ENCODE results near the gene RANBP17. TPM values are rescaled to one million over a fixed set of nuclear protein-coding genes. Genes with fewer than 3 reads are reported as not detected.

Gene RANBP17
- total RNA-seq, 4 donors from 2014 or later = 0.61 to 9.3 (median 1.9) TPM

GRCh38 chr5:171271798-171272197 lies 410.0 kb downstream of the RANBP17 start:
- TF ChIP-seq POLR2A (IDR thresholded peaks at IDR 0.05) (no peak), CTCF (IDR thresholded peaks at IDR 0.05) (no peak)
- WGBS, 2 donors = 92 to 93% methylated on average over 3 of the region's 3 CpGs

GRCh38 chr5:171272996-171273970 lies 411.5 kb downstream of the RANBP17 start:
- intact Hi-C loops (cut with DNase I) = no loop called here
- Histone ChIP-seq H3K27me3 (no peaks in the 10 kb centered on the region), H3K4me1 (no peaks in the 10 kb centered on the region), H3K27ac (no peak overlapping the region), H3K9me3 (no peaks in the 10 kb centered on the region), H3K36me3 (no peaks in the 10 kb centered on the region), H3K4me3 (no peak overlapping the region)
- WGBS, 2 donors = 63 to 75% methylated on average over 2 of the region's 2 CpGs
- TF ChIP-seq CTCF (IDR thresholded peaks at IDR 0.05) = peak in 1 of 6 experiments; percentile 27
- TF ChIP-seq POLR2A (IDR thresholded peaks at IDR 0.05) = no peak
- DNase-seq = no peak

More at GRCh38 chr5:171271798-171272197, 410.0 kb downstream of the RANBP17 start:
- Histone ChIP-seq H3K4me3 (no peak overlapping the region), H3K27me3 (no peaks in the 10 kb centered on the region), H3K36me3 (no peaks in the 10 kb centered on the region), H3K9me3 (no peaks in the 10 kb centered on the region), H3K27ac (no peak overlapping the region), H3K4me1 (no peaks in the 10 kb centered on the region)
- no peak for DNase-seq
- intact Hi-C loops (cut with DNase I) = no loop called here

- TF ChIP-seq POLR2A (IDR thresholded peaks at IDR 0.05) (no peak), CTCF (IDR thresholded peaks at IDR 0.05) (no peak)
- no peaks in the 10 kb centered on the region for H3K9me3 ChIP-seq
- DNase-seq = no peak
- no peak overlapping the region for H3K27ac ChIP-seq
- H3K4me1 ChIP-seq = no peaks in the 10 kb centered on the region
- no peaks in the 10 kb centered on the region for H3K36me3 ChIP-seq
- peaks cover 0 to 4% (median 0%) of the 10 kb centered on the region in 4 donors for H3K27me3 ChIP-seq
- no peak overlapping the region for H3K4me3 ChIP-seq
- 56 to 69% methylated on average over 5 of the region's 5 CpGs for WGBS, 2 donors
- intact Hi-C loops (cut with DNase I) = no loop called here
Observed at GRCh38 chr5:171275841-171276544, 414.2 kb downstream of the RANBP17 start.

- intact Hi-C loops (cut with DNase I) = no loop called here
- H3K9me3 ChIP-seq = no peaks in the 10 kb centered on the region
- no peak overlapping the region for H3K27ac ChIP-seq
- no peak for TF ChIP-seq POLR2A (IDR thresholded peaks at IDR 0.05)
- no peak for TF ChIP-seq CTCF (IDR thresholded peaks at IDR 0.05)
- no peaks in the 10 kb centered on the region for H3K4me1 ChIP-seq
- no peak for DNase-seq
- no peak overlapping the region for H3K4me3 ChIP-seq
- H3K27me3 ChIP-seq = peaks cover 0 to 4% (median 0%) of the 10 kb centered on the region in 4 donors
- 79 to 82% methylated on average over 7 of the region's 7 CpGs for WGBS, 2 donors
- no peaks in the 10 kb centered on the region for H3K36me3 ChIP-seq
Observed at GRCh38 chr5:171283753-171284152, 421.9 kb downstream of the RANBP17 start.

GRCh38 chr5:171285465-171285864 lies 423.6 kb downstream of the RANBP17 start:
- no peaks in the 10 kb centered on the region for H3K4me1 ChIP-seq
- TF ChIP-seq POLR2A (IDR thresholded peaks at IDR 0.05) (no peak), CTCF (IDR thresholded peaks at IDR 0.05) (no peak)
- H3K36me3 ChIP-seq = no peaks in the 10 kb centered on the region
- no peak for DNase-seq
- H3K4me3 ChIP-seq = no peak overlapping the region
- intact Hi-C loops (cut with DNase I) = no loop called here
- no peak overlapping the region for H3K27ac ChIP-seq
- 55 to 73% methylated on average over 2 of the region's 2 CpGs for WGBS, 2 donors
- H3K9me3 ChIP-seq = no peaks in the 10 kb centered on the region
- peaks cover 0 to under 1% (median 0%) of the 10 kb centered on the region in 4 donors for H3K27me3 ChIP-seq
